GM12878 (cell line): ENCODE data around the gene PTPRD. TPM values are rescaled to one million over a fixed set of nuclear protein-coding genes. Genes with fewer than 3 reads are reported as not detected.

ENCODE experiments used
- ATAC-seq: fragments of 200-7000 bp; cut with Tn5 transposase; 3 replicates; pipeline ENCODE4 v1.9.1; 2020; ENCODE audit warnings: mild to moderate bottlenecking, moderate library complexity
- BruUV-seq: library from RNA; stranded (reverse); fragments of 400-500 nt; replicated peaks from 2 replicates; lab custom pipeline; 2021; lab: Mats Ljungman, UMichigan
- CTCF ChIA-PET: fragments of 300-600 bp; sonication (Branson Sonifier 250); formaldehyde crosslinking; extraction: SDS; loops from one replicate; lab custom pipeline; 2021; ENCODE audit warnings: inconsistent platforms; lab: Yijun Ruan, JAX
- POLR2A ChIA-PET: fragments of 350-600 bp; formaldehyde crosslinking; extraction: SDS; loops from one replicate; lab custom pipeline; 2021; ENCODE audit warnings: inconsistent platforms; lab: Charles Lee
- RAD21 ChIA-PET: fragments of 300-600 bp; sonication (Branson Sonifier 250); formaldehyde crosslinking; loops from one replicate; lab custom pipeline; 2023; ENCODE audit warnings: antibody characterized with exemption; ENCODE audit not compliant: unreplicated experiment; lab: Charles Lee
- SMC1A ChIA-PET: fragments of 300-600 bp; sonication (Branson Sonifier 250); formaldehyde crosslinking; loops from one replicate; lab custom pipeline; 2023; ENCODE audit not compliant: unreplicated experiment, uncharacterized antibody; lab: Charles Lee
- DNase-seq: peaks from one replicate; pipeline ENCODE4 v3.0.0-alpha.2; 2011; ENCODE audit warnings: low read depth, low spot score
- FAIRE-seq: peaks from 3 replicates; lab custom pipeline; 2011; peaks lifted over from hg19 to GRCh38; lab: Jason Lieb, UNC
- H2AFZ ChIP-seq: 2 replicates; pipeline ENCODE4 v1.6.0; 2011; ENCODE audit warnings: low read depth, low read length, control low read depth; ENCODE audit not compliant: control insufficient read depth
- H3K27ac ChIP-seq: 2 replicates; pipeline ENCODE4 v1.5.1; 2011; ENCODE audit warnings: control low read depth; ENCODE audit not compliant: control insufficient read depth, insufficient read depth
- H3K27me3 ChIP-seq, 2 experiments: replicated peaks in 1 of 2; 2 replicates each; pipeline versions ENCODE4 v1.6.0 to v1.6.1; 2011; ENCODE audit warnings: low read length in 1 of 2; ENCODE audit not compliant: control insufficient read depth in 2 of 2, insufficient read depth in 2 of 2
- H3K36me3 ChIP-seq, 2 experiments: 2 replicates each; pipeline ENCODE4 v1.5.1; 2011; ENCODE audit warnings: low read length in 1 of 2; ENCODE audit not compliant: control insufficient read depth in 2 of 2, insufficient read depth in 2 of 2
- H3K4me1 ChIP-seq: 2 replicates; pipeline ENCODE4 v1.6.1; 2011; ENCODE audit warnings: mild to moderate bottlenecking, low read length, moderate library complexity, mixed read lengths; ENCODE audit not compliant: control insufficient read depth, insufficient read depth
- H3K4me2 ChIP-seq: 2 replicates; pipeline ENCODE4 v1.6.0; 2011; ENCODE audit warnings: control low read depth; ENCODE audit not compliant: control insufficient read depth, insufficient read depth
- H3K4me3 ChIP-seq: fragments of 200-600 bp; sonication (generic); 2 replicates; pipeline ENCODE4 v1.5.1; 2016
- H3K79me2 ChIP-seq: 2 replicates; pipeline ENCODE4 v1.6.0; 2011; ENCODE audit warnings: low read length; ENCODE audit not compliant: control insufficient read depth, insufficient read depth
- H3K9ac ChIP-seq: 2 replicates; pipeline ENCODE4 v1.8.0; 2011; ENCODE audit warnings: low read length, control low read depth, mixed read lengths; ENCODE audit not compliant: control insufficient read depth, insufficient read depth
- H3K9me3 ChIP-seq: replicated peaks from 3 replicates; pipeline ENCODE4 v1.5.1; 2011; ENCODE audit warnings: mild to moderate bottlenecking, low read length; ENCODE audit not compliant: control insufficient read depth, insufficient read depth
- H4K20me1 ChIP-seq: 2 replicates; pipeline ENCODE4 v1.6.0; 2011; ENCODE audit not compliant: control insufficient read depth, insufficient read depth
- ATF7 ChIP-seq: fragments of 450-650 bp; IDR thresholded peaks from 2 replicates; pipeline ENCODE4 v1.6.1; 2016; ENCODE audit warnings: low read depth, mild to moderate bottlenecking
- BCL11A ChIP-seq: IDR thresholded peaks from 2 replicates; pipeline ENCODE4 v1.6.1; 2011; ENCODE audit warnings: low read depth, low read length
- EZH2 ChIP-seq: IDR thresholded peaks from 2 replicates; pipeline ENCODE4 v1.6.1; 2012; ENCODE audit warnings: low read depth, mild to moderate bottlenecking, control low read depth, inconsistent platforms, low read length, borderline replicate concordance; ENCODE audit not compliant: control insufficient read depth
- FOS ChIP-seq: IDR thresholded peaks from 3 replicates; pipeline ENCODE4 v1.6.1; 2011; ENCODE audit warnings: borderline replicate concordance; ENCODE audit not compliant: insufficient read length; ENCODE audit errors: extremely low read depth
- MEF2A ChIP-seq: IDR thresholded peaks from 2 replicates; pipeline ENCODE4 v1.6.1; 2011; ENCODE audit warnings: low read depth, mild to moderate bottlenecking, low read length, moderate library complexity; ENCODE audit not compliant: insufficient read depth
- MYB ChIP-seq: fragments of 150-350 bp; IDR thresholded peaks from 2 replicates; pipeline ENCODE4 v1.6.1; 2014; ENCODE audit warnings: mild to moderate bottlenecking, low read depth, low read length, borderline replicate concordance
- MYC ChIP-seq: IDR thresholded peaks from 2 replicates; pipeline ENCODE4 v1.6.1; 2011; ENCODE audit warnings: mild to moderate bottlenecking, low read length, moderate library complexity, inconsistent platforms; ENCODE audit not compliant: insufficient read depth, insufficient replicate concordance, insufficient read length, severe bottlenecking
- PML ChIP-seq: IDR thresholded peaks from 2 replicates; pipeline ENCODE4 v1.6.1; 2012; ENCODE audit warnings: low read length, inconsistent platforms
- RBBP5 ChIP-seq: fragments of 200-600 bp; sonication (generic); conservative IDR thresholded peaks from 2 replicates; pipeline ENCODE4 v1.6.1; 2016
- SMAD5 ChIP-seq: IDR thresholded peaks from 2 replicates; pipeline ENCODE4 v1.6.1; 2016; ENCODE audit warnings: antibody characterized with exemption, low read depth
- SPI1 ChIP-seq: IDR thresholded peaks from 2 replicates; pipeline ENCODE4 v1.6.1; 2011; ENCODE audit warnings: low read depth, mild to moderate bottlenecking, low read length, moderate library complexity, borderline replicate concordance; ENCODE audit not compliant: insufficient read depth
- YY1 ChIP-seq: IDR thresholded peaks from 2 replicates; pipeline ENCODE4 v1.6.1; 2011; ENCODE audit warnings: low read depth, mild to moderate bottlenecking, low read length
- WGBS: methylation state at CpG from one replicate; pipeline ENCODE4 v1.1.6; 2016; ENCODE audit warnings: low lambda C conversion rate; ENCODE audit not compliant: insufficient replicate concordance, insufficient coverage; ENCODE audit errors: missing lambda C conversion rate; 5-methylcytosine and 5-hydroxymethylcytosine counted together
- in situ Hi-C: fragments of 300-500 bp; cut with MboI; formaldehyde crosslinking; loops from 9 replicates; pipeline ENCODE4 v1.14.3; 2018; ENCODE audit warnings: mixed read lengths
- intact Hi-C: fragments of 100-400 bp; cut with micrococcal nuclease; formaldehyde crosslinking; loops from one replicate; pipeline ENCODE4 v1.14.2; 2022; ENCODE audit not compliant: unreplicated experiment
- polyA plus RNA-seq, 11 experiments: library from polyadenylated mRNA; depleted of rRNA in 4 of 11; unstranded in 6 of 11; stranded (reverse) in 5 of 11; fragments of >200 nt; fragmentation: Nextera tagmentation in 4 of 11; fragmentation: Illumina TruSeq in 1 of 11; extraction: Ambion mirVana in 4 of 11; extraction: Trizol in 1 of 11; gene quantifications; 1 replicate in 1 of 11; 2 replicates in 10 of 11; pipeline versions ENCODE4 v1.2.1 to v1.2.3, GENCODE V29; 2011 to 2016; ENCODE audit warnings: inconsistent platforms in 2 of 11, missing spikeins in 2 of 11, low read depth in 1 of 11
- total RNA-seq, 4 experiments: library from RNA; depleted of rRNA in 3 of 4; stranded (reverse); fragments of >200 nt in 3 of 4; fragmentation: Illumina TruSeq in 1 of 4; extraction: Trizol in 1 of 4; gene quantifications; 2 replicates each; pipeline versions ENCODE4 v1.2.1 to v1.2.3, GENCODE V29; 2013 to 2021
- TF ChIP-seq, protein P1 (sequence below): IDR thresholded peaks from 2 replicates; pipeline ENCODE4 v1.6.1; 2011; ENCODE audit warnings: low read depth, low read length, improper control_type of control experiment, borderline replicate concordance

The PTPRD gene
- total and polyA plus RNA-seq, 10 of the 15 experiments (the other 5 are each of a cell fraction or from before 2014, with no cell fraction given), result under 0.01 to 0.05 (median 0.01) TPM; not detected in 7

DNA sequence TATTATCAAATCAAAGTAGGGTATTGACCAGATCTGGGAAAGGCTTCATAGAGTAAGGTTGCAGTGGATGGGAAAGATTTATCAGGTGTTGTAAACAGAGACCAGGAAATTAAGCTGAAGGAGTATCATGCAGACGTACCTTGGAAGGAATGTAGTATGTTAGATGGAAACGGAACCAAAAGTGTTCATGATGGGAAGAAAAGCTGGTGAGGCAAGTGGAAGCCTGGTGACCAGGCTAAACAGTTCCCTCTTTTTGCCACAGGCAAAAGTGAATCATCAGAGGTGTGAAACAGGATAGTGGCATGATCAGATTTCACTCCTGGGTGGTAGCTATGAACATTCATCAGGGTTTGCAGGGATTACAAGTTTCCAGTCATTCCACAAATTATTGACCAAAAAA lies 2033.1 kb downstream of the PTPRD start (continued):
- TF ChIP-seq SMAD5 (no peak), PML (no peak), MYC (no peak)

DNA sequence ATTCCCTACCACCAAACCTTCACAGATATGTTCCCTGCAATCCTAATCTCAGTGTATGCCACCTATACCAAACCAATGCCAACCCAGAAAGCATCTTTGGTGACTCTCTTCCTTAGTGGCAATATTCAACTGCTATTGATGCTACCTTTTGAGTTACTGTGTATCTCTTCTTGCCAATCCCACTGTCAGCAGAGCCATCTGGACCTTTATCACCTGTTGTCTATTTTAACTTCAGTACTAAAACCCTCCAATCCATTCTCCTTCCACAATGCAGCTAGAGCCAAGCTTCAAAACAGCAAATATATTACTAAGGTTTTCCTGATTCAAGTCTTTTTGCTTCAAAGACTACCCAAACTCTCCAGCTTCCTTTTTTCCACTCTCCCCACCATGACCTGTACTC lies 2036.1 kb downstream of the PTPRD start:
- Histone ChIP-seq H3K4me1 (no peaks in the 10 kb centered on the region), H3K9me3 (no peaks in the 10 kb centered on the region), H3K4me2 (no peak overlapping the region), H4K20me1 (no peaks in the 10 kb centered on the region), H3K9ac (no peak overlapping the region), H3K4me3 (no peak overlapping the region), H2AFZ (no peak overlapping the region), H3K27me3 (no peaks in the 10 kb centered on the region), H3K36me3 (no peaks in the 10 kb centered on the region), H3K79me2 (no peaks in the 10 kb centered on the region), H3K27ac (no peak overlapping the region)
- FAIRE-seq, result no peak
- SMC1A ChIA-PET, result no interaction called here
- intact Hi-C loops, result no loop called here
- no peak for ATAC-seq
- RAD21 ChIA-PET, result no interaction called here
- CTCF ChIA-PET, result no interaction called here
- no peak for DNase-seq
- in situ Hi-C loops, result no loop called here
- no peak for TF ChIP-seq MYC
- no TSS peak for BruUV-seq
- POLR2A ChIA-PET, result no interaction called here

DNA sequence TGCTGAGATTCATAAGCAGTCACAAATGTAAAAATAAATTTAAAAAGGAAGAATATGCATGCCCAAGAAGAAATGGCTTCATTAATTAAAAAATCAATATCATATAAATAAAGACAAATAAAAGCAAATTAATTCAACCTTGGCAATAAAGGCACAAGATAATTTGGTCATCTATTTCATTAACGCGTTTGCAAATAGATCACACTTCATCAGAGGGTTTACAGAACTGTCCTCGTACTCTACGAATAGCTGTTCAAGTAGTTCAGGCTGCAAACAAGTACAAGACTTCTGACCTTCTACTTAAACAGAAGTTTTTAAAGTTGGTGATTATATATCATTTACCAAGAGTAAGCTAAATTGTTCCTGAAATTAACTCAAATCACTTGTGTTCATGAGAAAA lies 2038.0 kb downstream of the PTPRD start:
- Histone ChIP-seq H3K27me3 (no peaks in the 10 kb centered on the region), H3K4me1 (no peaks in the 10 kb centered on the region), H4K20me1 (no peaks in the 10 kb centered on the region), H3K36me3 (no peaks in the 10 kb centered on the region), H3K9ac (no peak overlapping the region), H3K4me2 (no peak overlapping the region), H3K9me3 (no peaks in the 10 kb centered on the region), H3K4me3 (no peak overlapping the region), H3K79me2 (no peaks in the 10 kb centered on the region), H3K27ac (no peak overlapping the region), H2AFZ (no peak overlapping the region)
- FAIRE-seq (no peak), DNase-seq (no peak), ATAC-seq (no peak)
- intact Hi-C loops, result no loop called here
- TF ChIP-seq BCL11A (no peak), FOS (no peak), EZH2 (no peak), SPI1 (no peak), RBBP5 (no peak), ATF7 (no peak), MYB (no peak), MEF2A (no peak), PML (no peak), YY1 (no peak)
- TF ChIP-seq, protein P1, sequence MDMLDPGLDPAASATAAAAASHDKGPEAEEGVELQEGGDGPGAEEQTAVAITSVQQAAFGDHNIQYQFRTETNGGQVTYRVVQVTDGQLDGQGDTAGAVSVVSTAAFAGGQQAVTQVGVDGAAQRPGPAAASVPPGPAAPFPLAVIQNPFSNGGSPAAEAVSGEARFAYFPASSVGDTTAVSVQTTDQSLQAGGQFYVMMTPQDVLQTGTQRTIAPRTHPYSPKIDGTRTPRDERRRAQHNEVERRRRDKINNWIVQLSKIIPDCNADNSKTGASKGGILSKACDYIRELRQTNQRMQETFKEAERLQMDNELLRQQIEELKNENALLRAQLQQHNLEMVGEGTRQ, result no peak
- in situ Hi-C loops, result no loop called here
- RAD21 ChIA-PET, result no interaction called here
- no TSS peak for BruUV-seq
- SMC1A ChIA-PET, result no interaction called here
- 54% methylated on average over 4 of the region's 4 CpGs for WGBS
- CTCF ChIA-PET, result interaction anchor here (0.7 kb wide), 1 partner anchor 428 kb away, joined by 3 read pairs; no protein-coding TSS in a partner anchor
- POLR2A ChIA-PET, result no interaction called here
